Activated CD4-positive, alpha-beta memory T cell treated with anti-CD3 and anti-CD28 coated beads for 36 hours (primary cell): ENCODE data around the gene GGT7. TPM values are rescaled to one million over a fixed set of nuclear protein-coding genes. Genes with fewer than 3 reads are reported as not detected.
"Not testable (repeated sequence)": the region's sequence is repeated elsewhere in the genome, so short reads cannot be mapped to it uniquely, and the experiment has no call there.

ENCODE experiments used
- CTCF ChIA-PET: fragments of 350-600 bp; sonication (Branson Sonifier 250); formaldehyde crosslinking; loops from one replicate; lab custom pipeline; 2021; ENCODE audit warnings: antibody characterized with exemption, inconsistent platforms; lab: Charles Lee
- POLR2A ChIA-PET: fragments of 350-600 bp; sonication (Branson Sonifier 250); formaldehyde crosslinking; loops from one replicate; lab custom pipeline; 2021; ENCODE audit warnings: antibody characterized with exemption; lab: Charles Lee
- DNase-seq: peaks from one replicate; pipeline ENCODE4 v3.0.0-alpha.2; 2020
- H3K27ac Mint-ChIP-seq: one replicate; pipeline ENCODE4 v1.8.0; 2021; ENCODE audit warnings: mixed read lengths
- H3K27me3 Mint-ChIP-seq: one replicate; pipeline ENCODE4 v1.8.0; 2021; ENCODE audit warnings: mixed read lengths
- H3K36me3 Mint-ChIP-seq: one replicate; pipeline ENCODE4 v1.8.0; 2021; ENCODE audit warnings: mixed read lengths
- H3K4me1 Mint-ChIP-seq: one replicate; pipeline ENCODE4 v1.8.0; 2021; ENCODE audit warnings: low read depth, mixed read lengths
- H3K4me3 Mint-ChIP-seq: one replicate; pipeline ENCODE4 v1.8.0; 2021; ENCODE audit warnings: mild to moderate bottlenecking, mixed read lengths
- H3K9me3 Mint-ChIP-seq: one replicate; pipeline ENCODE4 v1.8.0; 2021; ENCODE audit warnings: mixed read lengths
- intact Hi-C: fragments of 100-400 bp; cut with micrococcal nuclease; formaldehyde crosslinking; loops from one replicate; pipeline ENCODE4 v1.15.1; 2023
- total RNA-seq, 2 experiments: library from RNA; stranded (reverse); gene quantifications; one replicate each; pipeline ENCODE4 v1.2.3, GENCODE V29; 2021

The GGT7 gene
- total RNA-seq, 2 experiments from 2014 or later: 12.3 to 14.2 TPM

DNA sequence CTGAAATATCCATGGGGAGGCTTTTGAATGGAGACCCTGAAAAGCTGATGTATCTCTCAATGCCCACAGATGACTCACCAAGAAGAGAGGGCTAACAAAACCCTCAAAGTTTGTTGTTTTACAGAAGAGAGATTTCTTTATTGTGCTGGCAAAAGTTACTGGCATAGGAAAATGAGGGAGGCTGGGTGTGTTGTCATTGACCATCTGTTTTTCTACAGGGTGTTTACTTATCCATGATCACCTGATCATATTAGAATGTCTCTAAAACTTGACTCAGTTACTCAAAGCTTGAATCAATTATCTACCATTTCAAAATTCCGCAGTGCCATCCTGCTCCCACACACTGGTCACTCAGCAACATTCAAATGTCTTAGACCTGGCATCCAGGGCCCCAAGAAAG, 57.0 kb downstream of the GGT7 start:
- POLR2A ChIA-PET: no interaction called here
- CTCF ChIA-PET: no interaction called here
- Mint-ChIP-seq H3K9me3 (no peaks in the 10 kb centered on the region), H3K4me1 (peaks cover 28% of the 10 kb centered on the region), H3K27ac (no peak overlapping the region), H3K27me3 (no peaks in the 10 kb centered on the region), H3K4me3 (no peak overlapping the region), H3K36me3 (no peaks in the 10 kb centered on the region)
- intact Hi-C loops: no loop called here
- no peak for DNase-seq

DNA sequence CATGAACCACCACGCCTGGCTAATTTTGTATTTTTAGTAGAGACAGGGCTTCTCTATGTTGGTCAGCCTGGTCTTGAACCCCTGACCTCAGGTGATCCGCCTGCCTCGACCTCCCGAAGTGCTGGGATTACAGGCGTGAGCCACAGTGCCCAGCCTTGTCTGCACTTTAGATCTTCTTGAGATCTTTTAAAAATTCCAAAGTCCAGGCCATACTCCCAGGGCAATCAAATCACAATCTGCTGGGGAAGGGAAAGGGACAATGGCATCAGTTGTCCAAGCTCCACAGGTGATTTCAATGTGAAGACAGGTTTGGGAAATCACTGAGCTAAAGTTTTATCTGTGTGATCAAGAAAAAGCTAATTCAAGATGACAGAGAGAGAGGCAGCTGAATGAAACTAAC, 64.1 kb downstream of the GGT7 start:
- intact Hi-C loops: no loop called here
- no peak overlapping the region for H3K4me3 Mint-ChIP-seq
- POLR2A ChIA-PET: interaction anchor here (0.6 kb wide), 1 partner anchor 21 kb away, joined by 3 read pairs; no protein-coding TSS in a partner anchor
- H3K36me3 Mint-ChIP-seq: no peaks in the 10 kb centered on the region
- H3K9me3 Mint-ChIP-seq: no peaks in the 10 kb centered on the region
- H3K27me3 Mint-ChIP-seq: no peaks in the 10 kb centered on the region
- H3K27ac Mint-ChIP-seq: no peak overlapping the region
- DNase-seq: no peak
- H3K4me1 Mint-ChIP-seq: peaks cover 9% of the 10 kb centered on the region
- CTCF ChIA-PET: interaction anchor here (0.9 kb wide), 1 partner anchor 39 kb away, joined by 4 read pairs; no protein-coding TSS in a partner anchor

DNA sequence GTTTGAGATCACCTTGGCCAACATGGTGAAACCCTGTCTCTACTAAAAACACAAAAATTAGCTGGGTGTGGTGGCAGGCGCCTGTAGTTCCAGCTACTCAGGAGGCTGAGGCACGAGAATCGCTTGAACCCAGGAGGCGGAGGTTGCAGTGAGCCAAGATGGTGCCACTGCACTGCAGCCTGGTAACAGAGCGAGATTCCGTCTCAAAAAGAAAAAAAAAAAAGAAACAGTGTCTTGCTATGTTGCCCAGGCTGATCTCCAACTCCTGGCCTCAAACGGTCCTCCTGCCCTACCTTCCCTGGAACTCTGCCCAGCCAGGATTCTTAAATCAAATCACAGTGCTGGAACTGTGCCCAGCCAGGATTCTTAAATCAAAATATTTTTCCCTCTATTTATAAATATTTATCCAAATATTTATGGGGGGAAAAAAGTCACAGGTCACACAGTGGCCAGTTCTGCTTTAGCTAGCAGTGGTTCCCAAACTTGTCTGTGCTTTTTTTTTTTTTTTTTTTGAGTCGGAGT, 64.7 kb downstream of the GGT7 start:
- CTCF ChIA-PET: interaction anchor here (0.9 kb wide), 1 partner anchor 38 kb away, joined by 4 read pairs; no protein-coding TSS in a partner anchor
- H3K4me3 Mint-ChIP-seq, intact Hi-C loops, H3K9me3 Mint-ChIP-seq, DNase-seq, H3K27ac Mint-ChIP-seq, POLR2A ChIA-PET, H3K36me3 Mint-ChIP-seq, H3K4me1 Mint-ChIP-seq, H3K27me3 Mint-ChIP-seq: not testable (repeated sequence)

DNA sequence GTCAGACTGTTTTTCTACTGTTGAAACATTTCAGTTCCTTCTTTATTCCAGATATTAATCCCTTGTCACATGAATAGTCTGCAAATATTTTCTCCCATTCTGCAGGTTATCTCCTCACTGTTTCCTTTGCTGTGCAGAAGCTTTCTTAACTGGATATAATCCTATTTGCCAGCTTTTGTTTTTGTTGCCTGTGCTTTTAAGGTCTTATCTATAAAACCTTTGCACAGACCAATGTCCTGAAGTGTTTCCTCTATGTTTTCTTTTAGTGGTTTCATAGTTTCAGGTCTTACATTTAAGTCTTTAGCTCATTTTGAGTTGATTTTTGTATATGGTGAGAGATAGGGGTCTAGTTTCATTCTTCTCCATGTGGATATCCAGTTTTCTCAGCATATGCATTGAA, 66.4 kb downstream of the GGT7 start:
- Mint-ChIP-seq H3K27ac (no peak overlapping the region), H3K27me3 (no peaks in the 10 kb centered on the region), H3K9me3 (no peaks in the 10 kb centered on the region), H3K4me1 (peaks cover 16% of the 10 kb centered on the region), H3K36me3 (peaks cover 2% of the 10 kb centered on the region), H3K4me3 (no peak overlapping the region)
- CTCF ChIA-PET: no interaction called here
- POLR2A ChIA-PET: no interaction called here
- intact Hi-C loops: no loop called here
- DNase-seq: no peak

DNA sequence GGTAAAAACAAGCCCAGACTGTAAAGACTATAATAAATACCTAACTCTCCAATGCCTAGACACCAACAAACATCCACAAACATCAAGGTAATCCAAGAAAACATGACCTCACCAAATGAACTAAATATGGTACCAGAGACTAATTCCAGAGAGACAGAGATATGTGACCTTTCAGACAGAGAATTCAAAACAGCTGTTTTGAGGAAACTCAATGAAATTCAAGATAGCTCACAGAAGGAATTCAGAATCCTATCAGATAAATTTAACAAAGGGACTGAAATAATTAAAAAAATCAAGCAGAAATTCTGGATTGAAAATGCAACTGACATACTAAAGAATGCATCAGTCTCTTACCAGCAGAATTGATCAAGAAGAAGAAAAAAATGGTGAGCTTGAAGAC, 73.8 kb downstream of the GGT7 start:
- Mint-ChIP-seq H3K36me3 (peaks cover 2% of the 10 kb centered on the region), H3K4me3 (no peak overlapping the region), H3K27ac (no peak overlapping the region), H3K4me1 (peaks cover 42% of the 10 kb centered on the region), H3K27me3 (no peaks in the 10 kb centered on the region), H3K9me3 (no peaks in the 10 kb centered on the region)
- ChIA-PET CTCF (no interaction called here), POLR2A (no interaction called here)
- intact Hi-C loops: no loop called here
- no peak for DNase-seq

DNA sequence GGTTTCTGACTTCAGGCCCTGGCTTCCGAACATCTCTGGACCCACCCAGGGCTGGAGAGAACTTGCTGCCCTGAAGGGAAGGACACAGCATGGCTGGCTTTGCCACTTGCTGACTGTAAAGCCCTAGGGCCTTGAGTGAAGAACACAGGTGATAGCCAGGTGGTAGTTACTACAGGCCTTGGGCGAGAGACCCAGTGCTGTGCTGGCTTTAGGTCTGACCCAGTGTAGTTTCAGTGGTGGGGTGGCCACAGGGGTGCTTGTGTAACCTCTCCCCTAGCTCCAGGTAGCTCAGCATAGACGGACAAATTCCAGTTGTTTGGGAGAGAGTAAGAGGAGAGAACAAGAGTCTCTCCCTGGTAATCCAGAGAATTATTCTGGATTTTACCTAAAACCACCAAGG, 74.3 kb downstream of the GGT7 start:
- Mint-ChIP-seq H3K4me3 (no peak overlapping the region), H3K9me3 (no peaks in the 10 kb centered on the region), H3K36me3 (peaks cover 2% of the 10 kb centered on the region), H3K27ac (no peak overlapping the region), H3K4me1 (peaks cover 42% of the 10 kb centered on the region), H3K27me3 (no peaks in the 10 kb centered on the region)
- intact Hi-C loops: no loop called here
- DNase-seq: no peak
- ChIA-PET CTCF (no interaction called here), POLR2A (no interaction called here)

DNA sequence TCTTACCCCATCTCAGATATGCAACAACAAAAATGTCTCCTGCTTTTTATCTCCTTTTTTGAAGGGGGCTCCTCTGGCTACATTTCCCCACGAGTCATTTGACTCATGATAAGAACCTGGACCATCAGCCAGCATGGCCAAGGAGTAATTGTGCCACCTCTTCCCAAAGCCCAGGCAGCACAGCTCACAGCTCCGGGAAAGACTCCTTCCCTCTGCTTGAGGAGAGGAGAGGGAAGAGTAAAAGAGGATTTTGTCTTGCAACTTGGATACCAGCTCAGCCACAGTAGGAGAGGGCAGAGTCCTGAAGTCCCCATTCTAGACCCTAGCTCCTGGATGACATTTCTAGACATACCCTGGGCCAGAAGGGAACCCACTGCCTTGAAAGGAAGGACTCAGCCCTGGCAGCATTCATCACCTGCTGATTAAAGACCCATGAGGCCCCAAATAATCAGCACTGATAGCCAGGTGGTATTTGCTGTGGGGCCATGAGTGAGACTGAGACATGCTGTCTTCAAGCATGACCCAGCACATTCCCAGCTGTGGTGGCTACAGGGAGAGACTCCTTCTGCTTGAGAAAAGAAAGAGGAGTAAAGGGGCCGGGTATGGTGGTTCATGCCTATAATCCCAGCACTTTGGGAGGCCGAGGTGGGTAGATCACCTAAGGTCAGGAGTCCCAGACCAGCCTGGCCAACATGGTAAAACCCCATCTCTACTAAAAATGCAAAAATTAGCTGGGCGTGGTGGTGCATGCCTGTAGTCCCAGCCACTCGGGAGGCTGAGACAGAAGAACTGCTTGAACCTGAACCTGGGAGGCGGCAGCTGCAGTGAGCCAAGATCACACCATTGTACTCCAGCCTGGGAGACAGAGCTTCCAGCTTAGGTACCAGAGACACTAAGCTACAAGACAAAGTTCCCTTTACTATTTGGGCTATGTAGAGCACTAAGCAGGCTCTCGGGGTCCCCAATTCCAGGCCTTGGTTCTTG, 75.4 kb downstream of the GGT7 start:
- peaks cover 2% of the 10 kb centered on the region for H3K36me3 Mint-ChIP-seq

More for the DNA sequence above, 75.4 kb downstream of the GGT7 start:
- no peaks in the 10 kb centered on the region for H3K9me3 Mint-ChIP-seq
- H3K27me3 Mint-ChIP-seq: no peaks in the 10 kb centered on the region
- no peak for DNase-seq
- ChIA-PET POLR2A (interaction anchor here (0.6 kb wide), 1 partner anchor 110 kb away, joined by 3 read pairs; no protein-coding TSS in a partner anchor), CTCF (interaction anchor here (0.6 to 1.6 kb wide), 3 partner anchors 28 to 698 kb away, joined by 3 to 6 read pairs (median 3); no protein-coding TSS in a partner anchor)
- intact Hi-C loops: no loop called here
- peaks cover 42% of the 10 kb centered on the region for H3K4me1 Mint-ChIP-seq
- H3K27ac Mint-ChIP-seq: no peak overlapping the region
- no peak overlapping the region for H3K4me3 Mint-ChIP-seq

Other genes starting within 250 kb of the GGT7 start
- gene PIGU, start 195.8 kb downstream of the GGT7 start, total RNA-seq: 10 to 100 TPM; 19.0 to 21.3 TPM
- gene TP53INP2, start 168.5 kb downstream of the GGT7 start, total RNA-seq: 1 to 10 TPM; 2.3 to 2.5 TPM
- 10 to 100 TPM; 19.6 to 20.7 TPM for gene NCOA6, start 47.2 kb downstream of the GGT7 start, total RNA-seq
- 10 to 100 TPM; 45.6 to 47.7 TPM for gene ACSS2, start 3.8 kb upstream of the GGT7 start, total RNA-seq
- 10 to 100 TPM; 67.7 to 72.2 TPM for gene GSS, start 83.0 kb upstream of the GGT7 start, total RNA-seq
- gene MYH7B, start 83.0 kb upstream of the GGT7 start, total RNA-seq: under 1 TPM; 0.50 to 0.61 TPM
- 10 to 100 TPM; 45.8 to 48.3 TPM for gene TRPC4AP, start 220.0 kb upstream of the GGT7 start, total RNA-seq